Germinal center (tissue), 1 donor: ENCODE data around the gene SLC29A3.
"Not testable (repeated sequence)": the region's sequence is repeated elsewhere in the genome, so short reads cannot be mapped to it uniquely, and the experiment has no call there.

Experiments used
- DNase-seq: peaks from one replicate; pipeline ENCODE4 v3.0.0; 2012; ENCODE audit warnings: mixed read lengths, low spot score

Gene SLC29A3

DNA sequence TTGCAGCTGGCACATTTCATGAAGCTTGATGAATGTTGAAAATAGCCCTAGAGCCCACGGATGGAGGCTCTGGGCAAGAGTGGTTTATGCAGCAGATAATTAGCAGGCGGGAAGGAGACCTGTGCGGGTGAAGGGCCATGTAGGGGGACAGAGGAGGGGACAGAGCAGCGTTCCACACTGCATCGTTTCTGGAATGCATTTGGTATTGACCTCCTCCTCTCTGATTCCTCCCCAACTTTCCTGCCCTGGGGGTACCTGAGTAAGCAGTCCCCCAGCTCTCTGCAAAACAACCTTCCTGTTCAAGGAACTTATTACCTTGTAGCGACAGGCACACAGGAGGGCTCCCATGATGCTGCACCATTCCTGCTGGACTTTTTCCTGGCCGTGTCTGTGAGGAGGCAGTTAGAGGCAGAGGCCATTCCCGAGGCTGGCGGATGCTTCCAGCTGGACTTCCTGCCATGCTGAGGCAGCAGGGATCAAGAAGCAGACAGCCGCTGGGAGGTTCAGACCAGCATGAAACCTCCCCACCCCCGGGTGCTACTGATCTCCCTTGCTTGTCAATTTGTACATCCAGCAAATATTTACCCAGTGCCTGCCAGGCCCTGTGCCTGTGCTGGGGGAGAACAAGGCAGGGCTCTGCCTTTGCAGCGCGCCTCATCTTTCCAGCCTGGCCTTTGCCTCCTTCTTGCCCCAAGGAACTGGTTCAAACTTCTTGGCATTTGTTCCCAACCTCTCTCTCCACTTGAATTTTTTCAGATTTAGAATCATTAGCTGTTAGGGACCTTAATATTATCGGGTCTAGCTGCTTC is 28.7 kb downstream of the SLC29A3 start:
- DNase-seq = no peak

- DNase-seq = no peak
Observed at GRCh38 chr10:71348850-71349249, 29.8 kb downstream of the SLC29A3 start.

- no peak for DNase-seq
Observed at GRCh38 chr10:71349406-71349805, 30.3 kb downstream of the SLC29A3 start.

DNA sequence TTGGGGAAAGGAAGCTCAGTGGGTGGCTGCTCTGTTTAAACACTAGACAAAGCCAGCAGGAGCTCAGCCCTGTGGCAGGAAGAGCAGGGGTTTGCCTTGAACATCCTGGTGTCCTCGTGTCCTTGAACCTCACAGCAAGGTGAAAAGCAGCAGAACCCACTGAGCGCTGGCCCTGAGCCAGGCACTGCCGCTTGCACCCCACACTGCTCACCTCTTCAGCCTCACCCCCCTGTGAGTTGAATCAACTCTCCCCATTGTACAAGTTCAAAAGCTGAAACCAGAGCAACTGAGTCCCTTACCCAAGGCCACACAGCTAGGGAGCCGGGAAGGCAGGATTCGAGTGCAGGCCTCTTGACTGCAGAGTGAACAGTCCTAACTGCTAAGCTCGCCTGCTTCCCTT is 32.0 kb downstream of the SLC29A3 start:
- DNase-seq = no peak

- DNase-seq = no peak
Observed at GRCh38 chr10:71351628-71352319, 32.7 kb downstream of the SLC29A3 start.

GRCh38 chr10:71353639-71354038 is 34.6 kb downstream of the SLC29A3 start:
- no peak for DNase-seq

DNA sequence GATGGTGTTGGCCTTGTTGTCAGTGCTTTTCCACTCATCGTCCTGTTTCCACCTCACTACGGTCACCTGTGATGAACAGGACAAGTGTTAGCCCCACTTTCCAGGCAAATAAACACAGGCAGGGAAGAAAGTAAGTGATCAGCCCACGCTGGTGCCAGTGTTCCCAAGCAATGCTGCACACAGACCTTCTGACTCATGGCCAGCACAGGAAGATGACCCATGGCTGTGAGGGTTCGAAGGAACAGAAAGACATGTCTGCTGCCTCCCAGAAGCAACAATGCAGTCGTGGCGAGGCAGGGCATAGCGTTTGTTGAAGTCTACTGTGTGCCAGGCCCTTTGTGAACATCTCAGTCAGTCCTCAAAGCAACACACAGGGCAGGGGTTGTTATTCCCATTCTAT is 35.7 kb downstream of the SLC29A3 start:
- no peak for DNase-seq

GRCh38 chr10:71355886-71356285 is 36.8 kb downstream of the SLC29A3 start:
- DNase-seq = no peak

DNA sequence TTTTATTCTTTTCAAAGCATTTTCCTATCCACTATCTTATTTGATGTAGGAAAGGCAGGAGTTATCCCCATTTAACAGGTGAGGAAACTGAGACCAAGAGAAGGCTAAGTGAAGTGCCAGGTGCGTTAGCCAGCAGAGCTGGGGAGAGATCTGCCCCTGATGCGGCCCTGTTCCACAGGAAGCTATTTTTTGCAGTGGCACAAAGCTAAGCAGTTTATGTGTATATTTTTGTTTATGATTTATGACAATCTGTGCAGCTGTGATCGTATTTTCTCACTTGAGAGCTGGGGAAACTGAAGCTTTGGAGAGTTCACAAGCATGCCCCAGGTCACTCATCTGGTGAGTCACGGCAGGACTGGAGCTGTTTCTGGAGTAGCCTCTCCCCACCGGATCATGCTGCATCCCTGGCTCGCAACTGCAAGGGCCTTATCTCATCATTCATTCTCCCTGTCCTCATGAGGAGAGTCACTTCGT is 38.8 kb downstream of the SLC29A3 start:
- no peak for DNase-seq

DNA sequence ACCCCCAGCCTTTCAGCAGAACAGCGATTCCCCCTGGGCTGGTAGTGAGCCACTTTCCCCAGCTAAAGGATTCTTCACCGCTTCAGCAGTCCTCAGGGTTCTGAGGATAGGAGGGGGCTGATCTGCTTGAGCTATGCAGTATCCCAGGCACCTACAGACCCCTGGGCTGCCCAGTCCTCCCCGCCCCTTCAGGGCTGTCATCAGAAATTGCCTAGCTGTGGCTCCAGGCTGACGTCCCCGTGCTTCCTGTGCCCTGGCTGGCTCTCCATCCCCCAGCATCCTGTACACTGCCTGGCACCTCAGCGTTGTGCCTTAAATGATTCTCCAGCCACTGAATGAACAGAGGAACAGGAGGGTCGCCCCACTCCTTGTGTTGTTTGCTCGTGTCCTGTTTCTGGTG is 39.2 kb downstream of the SLC29A3 start:
- DNase-seq = no peak

DNA sequence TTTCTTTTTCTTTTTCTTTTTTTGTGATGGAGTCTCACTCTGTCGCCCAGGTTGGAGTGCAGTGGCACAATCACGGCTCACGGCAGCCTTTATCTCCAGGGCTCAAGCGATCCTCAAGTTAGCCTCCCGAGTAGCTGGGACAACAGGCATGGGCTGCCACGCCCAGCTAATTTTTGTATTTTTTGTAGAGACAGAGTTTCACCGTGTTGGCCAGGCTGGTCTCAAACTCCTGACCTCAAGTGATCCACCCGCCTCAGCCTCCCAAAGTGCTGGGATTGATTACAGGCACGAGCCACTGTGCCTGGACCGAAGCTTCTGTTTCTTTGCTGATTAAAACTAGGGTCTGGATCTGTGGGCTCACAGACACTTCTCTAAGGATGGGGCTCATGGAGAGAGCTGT is 39.8 kb downstream of the SLC29A3 start:
- DNase-seq = not testable (repeated sequence)

DNA sequence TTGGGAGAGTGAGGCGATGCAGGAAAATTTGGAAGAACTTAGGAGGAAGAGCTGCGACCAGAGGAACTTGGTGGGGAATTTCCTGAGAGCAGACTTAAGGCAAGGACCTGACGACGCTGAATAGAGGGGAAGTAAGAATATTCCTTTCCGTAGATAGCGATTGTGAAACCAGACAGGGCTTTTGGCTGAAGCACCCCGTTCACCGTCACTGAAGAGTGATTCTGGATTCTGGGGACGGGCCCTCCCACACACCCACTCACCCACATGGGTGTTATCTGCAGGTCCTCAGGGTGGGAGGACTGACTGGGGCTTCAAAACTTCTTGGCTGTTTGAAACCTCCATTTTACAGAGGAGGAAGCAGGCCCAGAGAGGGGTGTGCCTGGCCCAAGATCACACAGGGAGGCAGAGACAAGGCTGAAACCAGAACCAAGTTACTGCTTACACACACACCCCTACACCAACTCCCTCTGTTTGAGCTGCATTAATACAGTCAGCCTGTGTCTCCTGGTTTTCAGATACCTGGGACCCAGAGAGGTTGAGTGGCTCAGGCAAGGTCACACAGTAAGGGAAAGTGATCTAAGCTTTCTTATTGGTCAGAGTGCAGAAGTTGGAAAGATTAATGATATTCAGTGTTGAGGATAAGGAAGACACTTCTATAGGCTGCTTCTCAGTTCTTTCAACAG is 40.4 kb downstream of the SLC29A3 start:
- DNase-seq = peak; percentile 53

DNA sequence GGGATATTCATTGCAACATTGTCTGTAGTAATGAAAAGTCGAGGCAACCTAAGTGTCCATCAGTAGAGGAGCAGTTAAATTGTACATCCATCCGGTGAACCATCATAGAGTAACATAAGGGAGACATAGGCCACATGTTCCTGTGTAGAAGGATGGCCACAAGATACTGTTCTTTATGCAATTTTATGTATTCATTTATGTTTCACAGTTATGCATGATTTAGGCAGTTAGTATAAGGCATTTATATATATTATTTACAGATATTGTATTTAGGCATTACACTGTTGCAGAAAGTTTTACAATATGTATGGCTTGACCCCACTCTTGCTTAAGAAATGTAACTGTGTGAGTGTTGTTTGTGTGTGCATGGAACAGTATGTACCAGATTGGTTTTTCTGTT is 41.7 kb downstream of the SLC29A3 start:
- no peak for DNase-seq

DNA sequence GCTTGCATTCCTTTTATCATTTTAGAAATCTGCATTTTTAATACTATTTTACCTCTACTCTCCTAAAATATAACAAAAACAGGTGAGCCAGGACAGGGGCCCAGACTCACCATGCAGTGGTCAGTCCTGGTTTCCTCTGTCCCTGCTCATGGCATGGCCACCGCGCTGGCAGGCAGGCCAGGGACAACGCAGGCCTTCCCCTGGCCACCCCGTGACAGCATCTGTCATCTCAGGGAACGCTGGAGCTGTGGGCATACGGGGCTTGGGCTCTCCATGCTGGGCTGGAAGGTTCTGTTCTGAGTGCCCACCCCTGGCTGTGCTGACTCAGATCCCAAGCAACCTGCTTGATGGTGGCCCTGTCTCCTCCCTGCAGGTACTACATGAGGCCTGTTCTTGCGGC is 42.5 kb downstream of the SLC29A3 start:
- DNase-seq = no peak

- DNase-seq = no peak
Observed at GRCh38 chr10:71362141-71362540, 43.1 kb downstream of the SLC29A3 start.

- no peak for DNase-seq
Observed at GRCh38 chr10:71363936-71364335, 44.9 kb downstream of the SLC29A3 start.

GRCh38 chr10:71365366-71365765 is 46.3 kb downstream of the SLC29A3 start:
- DNase-seq = no peak

DNA sequence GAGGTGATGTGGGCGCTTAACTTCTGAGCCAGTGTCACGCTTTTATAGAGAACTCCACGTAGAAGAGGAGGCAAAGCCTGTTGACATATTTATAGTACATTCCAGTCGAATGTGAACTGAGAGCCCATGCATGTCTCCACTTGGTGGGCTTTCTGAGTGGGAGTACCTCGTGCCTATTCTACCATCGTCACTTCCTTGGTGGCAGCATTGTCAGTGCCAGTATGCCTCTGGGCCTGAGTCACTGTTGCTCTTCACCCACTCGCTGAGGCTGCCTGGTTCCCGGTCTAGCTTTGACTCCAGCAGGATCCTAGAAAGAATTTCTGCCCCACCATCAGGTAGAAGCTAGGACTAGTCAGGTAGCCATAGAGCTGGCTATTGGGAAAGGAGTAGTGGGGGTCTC is 47.6 kb downstream of the SLC29A3 start:
- no peak for DNase-seq

DNA sequence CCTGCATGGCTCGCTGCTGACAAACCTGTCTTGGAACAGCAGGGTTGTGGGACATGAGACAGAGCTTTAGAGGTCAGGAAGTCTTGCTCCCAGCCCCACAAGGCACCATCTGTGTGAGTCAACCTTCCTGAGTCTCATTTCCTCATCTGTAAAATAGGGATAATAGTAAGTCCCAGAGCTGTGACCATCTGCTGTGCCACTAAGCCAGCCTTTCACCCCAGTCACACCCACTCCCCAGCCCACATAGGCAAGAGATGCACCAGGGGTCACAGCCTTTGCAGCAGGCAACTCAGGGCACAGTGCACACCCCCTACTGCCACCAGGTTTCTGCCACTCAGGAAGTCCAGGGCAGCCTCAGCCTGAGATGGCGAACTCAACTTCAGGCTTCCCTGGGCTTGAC is 48.2 kb downstream of the SLC29A3 start:
- DNase-seq = no peak

- DNase-seq = no peak
Observed at GRCh38 chr10:71368176-71368575, 49.1 kb downstream of the SLC29A3 start.

GRCh38 chr10:71368643-71369042 is 49.6 kb downstream of the SLC29A3 start:
- peak; percentile 30 for DNase-seq

DNA sequence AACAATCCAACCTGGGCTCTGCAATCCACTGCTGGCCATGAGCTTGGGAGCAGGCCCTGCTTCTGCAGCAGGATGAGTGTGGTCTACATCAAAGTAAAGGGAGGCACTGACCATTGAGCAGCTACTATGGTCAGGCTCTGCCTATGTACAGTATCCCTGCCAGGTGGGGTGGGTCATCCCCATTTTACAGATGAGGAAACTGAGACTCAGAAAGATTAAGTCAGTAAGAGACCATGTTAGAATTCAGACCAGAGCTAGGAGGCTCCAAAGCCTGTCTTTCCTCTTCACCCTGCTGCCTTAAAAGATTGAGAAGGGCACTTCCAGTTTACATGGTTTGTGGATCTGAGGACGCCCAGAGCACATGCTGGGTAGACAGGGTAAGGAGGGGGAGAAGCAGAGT is 50.5 kb downstream of the SLC29A3 start:
- no peak for DNase-seq

DNA sequence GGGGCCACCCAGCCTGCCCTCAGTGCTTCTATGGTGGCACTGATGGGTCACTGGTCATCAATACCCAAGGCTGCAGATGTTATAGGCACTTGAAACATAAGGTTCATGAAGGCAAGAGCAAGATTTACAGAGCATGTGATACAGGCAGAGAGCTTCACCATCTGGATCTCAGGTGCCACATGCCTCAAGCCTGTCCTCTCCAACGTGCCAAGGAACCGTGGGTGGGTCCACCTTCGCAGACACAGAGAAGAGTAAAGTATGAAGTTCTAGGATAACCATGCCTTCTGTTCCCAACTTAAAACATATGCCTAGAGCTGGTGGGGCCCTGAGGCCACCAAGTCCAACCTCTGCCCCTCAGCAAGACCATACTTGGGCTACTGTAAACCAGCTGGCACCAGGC is 51.0 kb downstream of the SLC29A3 start:
- DNase-seq = no peak
